NCI-H2196 treated with DMSO at 0.1 percent for 48 hours (cell line): ENCODE data around the gene TNFAIP2.

Source experiments
- DNase-seq: peaks from one replicate; lab custom pipeline; 2025; ENCODE audit not compliant: unreplicated experiment; lab: John Stamatoyannopoulos, UW

TNFAIP2 gene

GRCh38 chr14:103179094-103179493 lies 55.8 kb downstream of the TNFAIP2 start:
- DNase-seq, result no peak

- no peak for DNase-seq
Observed at GRCh38 chr14:103180331-103180730, 57.1 kb downstream of the TNFAIP2 start.

GRCh38 chr14:103184046-103184445 lies 60.8 kb downstream of the TNFAIP2 start:
- no peak for DNase-seq

GRCh38 chr14:103185051-103186029 lies 62.1 kb downstream of the TNFAIP2 start:
- DNase-seq, result no peak

- no peak for DNase-seq
Observed at GRCh38 chr14:103186241-103186822, 63.1 kb downstream of the TNFAIP2 start.
